MM.1S (cell line): ENCODE measurements around the gene PTPRN2.

Source experiments
- EZH2phosphoT487 ChIP-seq: fragments of 300-600 bp; sonication (generic); IDR thresholded peaks from 2 replicates; pipeline ENCODE4 v1.6.1; 2018; ENCODE audit warnings: antibody characterized with exemption, low read length
- TF ChIP-seq, protein P1 (sequence below): fragments of 300-600 bp; sonication (generic); IDR thresholded peaks from 2 replicates; pipeline ENCODE4 v1.5.1; 2016; ENCODE audit warnings: antibody characterized with exemption, low read length, mixed read lengths

DNA sequence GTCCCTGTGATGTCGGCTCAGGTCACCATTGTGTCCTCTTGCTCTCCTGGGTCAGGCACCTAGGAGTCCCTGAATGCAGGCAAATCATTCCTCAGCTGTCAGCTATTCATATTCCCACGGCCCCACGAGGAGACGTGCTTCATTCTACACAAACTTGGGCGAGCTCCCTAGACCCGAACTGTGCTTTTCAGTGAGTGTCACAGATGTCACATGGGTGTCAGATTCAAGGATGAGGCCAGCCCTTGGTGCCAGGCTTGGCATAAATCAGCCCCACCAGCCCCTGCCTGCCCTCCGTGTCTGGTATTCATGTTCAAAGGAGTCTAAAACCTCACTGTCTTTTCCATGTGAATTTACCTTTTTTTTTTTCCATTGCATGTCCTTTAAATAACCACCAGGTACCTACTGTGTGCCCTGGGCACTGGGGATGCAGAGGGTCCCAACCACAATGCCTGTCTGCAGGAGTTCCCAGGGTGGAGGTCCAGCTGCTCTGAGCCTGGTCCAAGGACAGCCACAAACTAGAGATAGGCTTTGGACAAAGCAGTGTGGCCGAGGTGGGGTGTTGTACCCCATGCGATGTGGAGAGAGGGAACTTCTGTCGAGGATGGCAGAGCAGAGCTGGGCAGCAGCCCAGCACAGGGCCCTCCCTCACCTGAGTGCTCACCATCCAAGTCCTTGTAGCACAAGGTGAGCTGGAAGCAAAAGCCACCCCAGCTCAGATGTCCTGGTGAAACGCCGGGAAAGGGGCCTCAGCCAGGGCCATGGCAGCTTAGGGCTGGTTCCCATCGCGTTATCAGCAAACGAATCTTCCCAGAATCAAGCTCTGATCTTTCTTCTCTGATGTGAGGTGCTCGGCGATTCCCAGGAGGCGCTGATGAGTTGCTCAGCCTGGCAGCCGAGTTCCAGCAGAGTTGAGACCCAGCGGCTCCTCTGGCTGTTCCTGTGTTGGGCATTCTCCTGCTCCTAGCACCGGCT is 611.9 kb downstream of the PTPRN2 start:
- TF ChIP-seq, protein P1, sequence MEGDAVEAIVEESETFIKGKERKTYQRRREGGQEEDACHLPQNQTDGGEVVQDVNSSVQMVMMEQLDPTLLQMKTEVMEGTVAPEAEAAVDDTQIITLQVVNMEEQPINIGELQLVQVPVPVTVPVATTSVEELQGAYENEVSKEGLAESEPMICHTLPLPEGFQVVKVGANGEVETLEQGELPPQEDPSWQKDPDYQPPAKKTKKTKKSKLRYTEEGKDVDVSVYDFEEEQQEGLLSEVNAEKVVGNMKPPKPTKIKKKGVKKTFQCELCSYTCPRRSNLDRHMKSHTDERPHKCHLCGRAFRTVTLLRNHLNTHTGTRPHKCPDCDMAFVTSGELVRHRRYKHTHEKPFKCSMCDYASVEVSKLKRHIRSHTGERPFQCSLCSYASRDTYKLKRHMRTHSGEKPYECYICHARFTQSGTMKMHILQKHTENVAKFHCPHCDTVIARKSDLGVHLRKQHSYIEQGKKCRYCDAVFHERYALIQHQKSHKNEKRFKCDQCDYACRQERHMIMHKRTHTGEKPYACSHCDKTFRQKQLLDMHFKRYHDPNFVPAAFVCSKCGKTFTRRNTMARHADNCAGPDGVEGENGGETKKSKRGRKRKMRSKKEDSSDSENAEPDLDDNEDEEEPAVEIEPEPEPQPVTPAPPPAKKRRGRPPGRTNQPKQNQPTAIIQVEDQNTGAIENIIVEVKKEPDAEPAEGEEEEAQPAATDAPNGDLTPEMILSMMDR = no peak
- no peak for TF ChIP-seq EZH2phosphoT487
